ENCODE results near the gene THUMPD1.
"Not testable (repeated sequence)": the region's sequence is repeated elsewhere in the genome, so short reads cannot be mapped to it uniquely, and the experiment has no call there.

The THUMPD1 gene

DNA sequence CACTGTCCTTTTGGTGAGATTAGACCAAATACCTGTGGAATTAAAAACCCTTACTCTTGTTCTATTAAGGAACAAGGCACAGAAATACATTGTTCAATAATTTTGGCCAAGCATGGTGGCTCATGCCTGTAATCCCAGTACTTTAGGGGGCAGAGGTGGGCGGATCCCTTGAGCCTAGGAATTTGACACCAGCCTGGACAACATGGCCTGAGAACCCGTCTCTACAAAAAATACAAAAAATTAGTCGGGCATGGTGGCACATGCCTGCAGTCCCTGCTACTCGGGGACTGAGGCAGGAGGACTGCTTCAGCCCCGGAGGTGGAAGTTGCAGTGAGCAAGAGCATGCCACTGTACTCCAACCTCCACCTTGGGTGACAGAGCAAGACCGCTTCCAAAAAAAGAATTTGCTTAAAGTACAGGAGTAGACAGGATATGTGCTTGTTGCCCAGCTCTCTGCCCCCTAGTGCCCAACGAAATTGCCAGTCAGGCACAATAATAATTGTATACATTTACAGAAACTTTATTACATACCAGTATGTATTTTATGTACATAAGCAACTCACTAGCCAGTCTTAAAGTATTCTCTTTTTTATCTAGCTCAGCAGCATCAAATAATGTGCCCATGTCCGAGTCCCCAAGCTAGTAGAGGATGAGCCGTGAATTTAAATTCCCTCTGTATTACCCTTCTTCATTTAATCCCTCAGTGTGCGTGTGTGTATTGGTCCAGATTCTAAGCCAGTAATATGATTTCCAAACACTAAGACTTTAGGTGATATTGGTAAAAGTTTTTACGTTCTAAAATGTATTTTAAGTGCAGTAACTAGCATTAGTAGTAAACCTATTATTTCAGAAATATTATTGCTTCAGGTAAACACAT is 1.4 kb downstream of the THUMPD1 start:
- Mint-ChIP-seq H3K27me3 (no peaks in the 10 kb centered on the region), H3K27ac (peak overlapping the region; percentile 98), H3K9me3 (no peaks in the 10 kb centered on the region), H3K4me1 (peaks cover 9 to 27% of the 10 kb centered on the region in 2 donors), H3K4me3 (peak overlapping the region; percentile 94 to 99), H3K36me3 (peaks cover 17 to 19% of the 10 kb centered on the region in 2 donors)
- ATAC-seq (replicated peaks) (no peak), DNase-seq (no peak)

DNA sequence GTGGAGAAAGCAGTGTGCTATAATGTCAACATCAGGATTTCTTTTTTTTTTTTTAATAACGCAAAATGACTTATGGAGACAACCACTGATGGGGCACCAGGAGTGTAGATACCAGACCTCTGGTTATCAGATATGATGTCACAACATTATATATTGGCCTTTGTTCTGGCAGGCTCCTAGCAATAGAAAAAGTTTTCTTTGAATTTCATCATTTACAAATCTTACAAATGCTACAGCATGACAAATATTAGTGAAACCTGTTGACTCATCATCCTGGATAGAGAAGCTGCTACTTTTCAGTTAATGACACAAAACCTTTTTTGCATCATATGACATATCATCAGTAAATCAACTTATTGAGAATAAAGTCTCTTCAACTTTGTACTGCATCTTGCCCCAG is 6.1 kb downstream of the THUMPD1 start:
- Mint-ChIP-seq H3K9me3 (no peaks in the 10 kb centered on the region), H3K4me1 (peaks cover 6 to 21% of the 10 kb centered on the region in 2 donors), H3K4me3 (no peak overlapping the region), H3K27me3 (no peaks in the 10 kb centered on the region), H3K36me3 (peaks cover 21 to 24% of the 10 kb centered on the region in 2 donors), H3K27ac (no peak overlapping the region)
- ATAC-seq (replicated peaks): no peak
- no peak for DNase-seq

DNA sequence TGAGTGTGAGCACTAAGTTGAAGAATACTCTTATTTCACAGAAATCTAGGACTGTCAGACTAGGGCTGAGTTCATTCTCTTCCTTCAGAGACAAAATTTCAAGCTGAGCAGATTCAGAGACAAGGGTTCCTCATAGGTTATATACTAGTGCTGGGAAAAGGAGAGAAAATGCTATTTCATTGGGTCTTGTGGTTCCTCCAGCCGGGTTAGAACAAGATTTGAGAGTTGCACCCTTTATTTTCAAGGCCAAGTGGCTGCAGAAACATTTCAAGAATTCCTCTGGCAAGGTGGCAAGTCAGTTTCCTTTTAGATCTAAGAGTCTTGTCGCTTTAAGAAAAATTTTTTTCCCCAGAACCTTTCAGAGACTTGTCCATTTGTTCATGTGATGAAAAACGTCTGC is 6.8 kb downstream of the THUMPD1 start:
- Mint-ChIP-seq H3K36me3 (peaks cover 22 to 24% of the 10 kb centered on the region in 2 donors), H3K9me3 (no peaks in the 10 kb centered on the region), H3K27ac (no peak overlapping the region), H3K27me3 (no peaks in the 10 kb centered on the region), H3K4me1 (peaks cover 6 to 17% of the 10 kb centered on the region in 2 donors), H3K4me3 (no peak overlapping the region)
- no peak for DNase-seq
- ATAC-seq (replicated peaks): no peak

DNA sequence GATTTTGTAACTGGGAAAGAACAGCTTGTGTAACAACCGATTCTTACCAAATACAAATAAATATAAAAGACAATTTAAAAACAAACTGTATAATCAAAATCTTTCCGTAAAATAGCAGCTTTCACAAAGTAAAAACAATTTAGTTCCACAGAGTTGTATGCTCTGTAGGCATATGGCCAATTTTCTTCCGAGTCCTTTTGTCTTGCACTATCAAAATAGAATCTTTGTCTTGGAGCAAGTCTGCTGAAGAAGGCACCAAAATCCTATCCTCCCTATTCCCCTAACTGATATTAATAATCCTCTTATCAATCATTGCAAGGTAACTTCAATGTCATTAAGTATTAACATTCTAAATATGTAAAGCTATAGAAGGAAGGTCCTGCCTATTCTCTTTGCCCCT is 7.6 kb downstream of the THUMPD1 start:
- DNase-seq: no peak
- Mint-ChIP-seq H3K4me3 (no peak overlapping the region), H3K27me3 (no peaks in the 10 kb centered on the region), H3K36me3 (peaks cover 23 to 24% of the 10 kb centered on the region in 2 donors), H3K4me1 (peaks cover 6 to 17% of the 10 kb centered on the region in 2 donors), H3K9me3 (no peaks in the 10 kb centered on the region), H3K27ac (no peak overlapping the region)
- ATAC-seq (replicated peaks): no peak

DNA sequence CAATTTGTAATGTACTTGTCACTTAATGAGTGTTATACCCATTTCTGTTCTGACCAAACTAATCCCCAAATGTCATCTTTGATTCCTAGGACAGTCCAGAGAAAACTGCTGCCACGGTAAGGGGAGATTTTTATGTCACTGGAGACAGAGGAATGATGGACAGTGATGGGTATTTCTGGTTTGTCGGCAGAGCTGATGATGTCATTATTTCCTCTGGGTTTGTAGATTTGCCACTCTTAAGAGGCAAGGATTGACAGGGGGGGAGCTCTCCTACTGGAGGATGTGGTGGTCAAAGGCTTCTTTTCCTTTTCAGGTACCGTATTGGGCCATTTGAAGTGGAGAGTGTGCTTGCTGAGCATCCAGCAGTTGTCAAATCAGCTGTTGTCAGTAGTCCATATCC is 12.5 kb downstream of the THUMPD1 start:
- no peaks in the 10 kb centered on the region for H3K27me3 Mint-ChIP-seq
- H3K27ac Mint-ChIP-seq: peak overlapping the region; percentile 37
- no peak for ATAC-seq (replicated peaks)

DNA sequence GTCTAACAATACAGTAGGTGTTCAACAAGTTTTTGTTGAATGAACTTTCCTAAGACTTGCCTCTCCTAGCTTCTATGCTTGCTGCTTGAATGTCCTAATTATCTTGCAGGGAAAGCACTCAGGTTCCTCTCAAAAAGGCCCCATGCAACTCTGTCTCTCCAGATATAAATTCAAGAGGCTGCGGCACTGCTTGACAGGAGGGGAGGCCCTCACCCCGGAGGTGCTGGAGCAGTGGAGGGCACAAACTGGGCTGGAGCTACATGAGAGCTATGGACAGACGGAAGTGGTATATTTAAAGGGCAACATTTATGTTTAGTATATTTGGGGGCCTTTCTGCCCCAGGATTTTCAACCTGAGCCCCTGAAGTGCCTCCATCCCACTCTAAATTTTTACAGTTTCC is 14.4 kb downstream of the THUMPD1 start:
- Mint-ChIP-seq H3K4me3 (no peak overlapping the region), H3K4me1 (peaks cover 0 to 7% of the 10 kb centered on the region in 2 donors), H3K36me3 (peaks cover 0 to 2% of the 10 kb centered on the region in 2 donors), H3K9me3 (no peaks in the 10 kb centered on the region), H3K27me3 (no peaks in the 10 kb centered on the region), H3K27ac (no peak overlapping the region)
- ATAC-seq (replicated peaks) (no peak), DNase-seq (no peak)

More for the DNA sequence above, 12.5 kb downstream of the THUMPD1 start:
- H3K9me3 Mint-ChIP-seq: no peaks in the 10 kb centered on the region
- H3K4me1 Mint-ChIP-seq: peaks cover 0 to 7% of the 10 kb centered on the region in 2 donors
- no peak for DNase-seq
- H3K4me3 Mint-ChIP-seq: no peak overlapping the region
- peaks cover 4% of the 10 kb centered on the region in 2 donors for H3K36me3 Mint-ChIP-seq

DNA sequence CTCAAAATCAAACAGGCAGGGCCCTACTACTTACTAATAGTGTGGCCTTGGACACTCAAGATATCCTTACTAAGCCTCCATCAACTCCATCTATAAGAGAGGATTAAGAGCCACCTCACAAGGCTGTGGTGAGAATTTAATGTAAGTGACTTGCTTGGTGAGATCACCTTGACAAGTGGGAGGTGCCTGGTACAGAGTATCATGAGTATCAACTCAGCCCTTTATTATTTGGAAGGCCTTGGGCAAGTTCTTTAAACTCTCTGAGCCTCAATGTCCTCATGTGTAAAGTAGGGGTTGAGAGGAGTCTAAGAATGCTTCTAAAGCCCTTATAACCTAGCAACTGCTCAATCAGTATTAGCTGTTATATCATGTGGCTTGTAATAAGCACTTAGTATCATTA is 15.0 kb downstream of the THUMPD1 start:
- no peaks in the 10 kb centered on the region for H3K9me3 Mint-ChIP-seq
- ATAC-seq (replicated peaks) (no peak), DNase-seq (no peak)
- peaks cover 0 to 2% of the 10 kb centered on the region in 2 donors for H3K36me3 Mint-ChIP-seq
- no peaks in the 10 kb centered on the region for H3K27me3 Mint-ChIP-seq
- no peak overlapping the region for H3K4me3 Mint-ChIP-seq
- peaks cover 0 to 7% of the 10 kb centered on the region in 2 donors for H3K4me1 Mint-ChIP-seq
- no peak overlapping the region for H3K27ac Mint-ChIP-seq

DNA sequence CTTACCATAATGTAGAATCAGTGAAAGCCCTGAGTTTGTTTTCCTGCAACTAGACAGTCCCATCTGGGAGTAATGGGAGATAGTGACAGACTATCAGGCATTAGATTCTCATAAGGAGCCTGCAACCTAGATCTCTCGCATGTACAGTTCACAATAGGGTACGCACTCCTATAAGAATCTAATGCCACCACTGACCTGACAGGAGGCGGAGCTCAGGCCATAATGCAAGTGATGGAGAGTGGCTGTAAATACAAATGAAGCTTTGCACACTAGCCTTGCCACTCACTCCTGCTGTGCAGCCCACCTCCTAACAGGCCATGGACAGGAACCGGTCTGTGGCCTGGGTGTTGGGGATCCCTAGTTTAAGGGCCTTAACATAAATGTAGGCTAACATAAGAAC is 21.4 kb downstream of the THUMPD1 start:
- ATAC-seq (replicated peaks) (no peak), DNase-seq (no peak)
- H3K27ac Mint-ChIP-seq: no peak overlapping the region
- no peaks in the 10 kb centered on the region for H3K9me3 Mint-ChIP-seq
- H3K4me3 Mint-ChIP-seq: no peak overlapping the region
- H3K4me1 Mint-ChIP-seq: peaks cover 0 to 3% of the 10 kb centered on the region in 2 donors
- H3K36me3 Mint-ChIP-seq: peaks cover 0 to 4% of the 10 kb centered on the region in 2 donors
- no peaks in the 10 kb centered on the region for H3K27me3 Mint-ChIP-seq

DNA sequence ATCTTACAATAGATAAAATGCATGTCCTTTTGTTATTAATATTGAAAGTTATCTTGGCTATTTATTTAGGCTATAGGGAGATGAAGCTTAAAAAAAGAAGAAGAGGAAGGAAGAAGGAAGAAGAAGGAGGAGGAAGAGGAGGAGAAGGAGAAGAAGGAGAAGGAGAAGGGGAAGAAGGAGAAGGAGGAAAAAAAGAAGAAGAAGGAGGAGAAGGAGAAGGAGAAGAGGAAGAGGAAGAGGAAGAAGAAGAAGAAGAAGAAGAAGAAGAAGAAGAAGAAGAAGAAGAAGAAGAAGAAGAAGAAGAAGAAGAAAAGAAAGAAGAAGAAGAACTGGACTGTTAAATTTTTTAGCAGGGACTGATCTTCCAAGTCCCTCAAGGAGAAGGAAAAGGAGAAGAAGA is 23.9 kb downstream of the THUMPD1 start:
- H3K4me3 Mint-ChIP-seq; H3K36me3 Mint-ChIP-seq; ATAC-seq (replicated peaks); H3K4me1 Mint-ChIP-seq; DNase-seq; H3K9me3 Mint-ChIP-seq; H3K27me3 Mint-ChIP-seq: not testable (repeated sequence)
- peak overlapping the region; percentile 37 for H3K27ac Mint-ChIP-seq

DNA sequence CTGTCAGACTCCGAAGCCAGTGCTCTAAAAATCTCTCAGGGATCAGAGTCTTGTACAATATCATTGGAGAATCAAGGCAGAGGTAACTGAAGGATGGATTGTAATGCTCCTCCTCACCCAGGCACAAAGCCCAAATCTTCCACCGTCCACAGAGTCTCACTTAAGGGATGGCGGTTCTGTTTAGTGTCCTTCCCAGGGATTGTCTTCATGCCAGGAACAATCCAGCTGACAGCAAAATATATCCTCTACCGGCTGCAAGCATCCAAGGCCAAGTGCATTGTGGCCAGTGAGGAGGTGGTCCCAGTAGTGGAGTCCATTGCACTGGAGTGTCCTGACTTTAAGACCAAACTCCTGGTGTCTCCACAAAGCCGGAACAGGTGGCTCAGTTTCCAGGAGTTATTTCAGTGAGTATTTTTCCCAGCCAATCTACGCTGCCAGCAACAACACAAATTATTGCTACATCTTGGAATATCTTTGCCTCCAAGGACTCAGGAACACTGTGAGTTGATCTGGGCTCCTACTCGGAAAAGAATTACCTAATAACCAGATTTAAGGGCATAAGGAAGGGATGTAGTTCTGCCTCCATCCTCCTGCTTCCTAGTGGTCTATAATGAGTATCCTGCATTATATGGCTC is 30.2 kb downstream of the THUMPD1 start:
- Mint-ChIP-seq H3K27ac (no peak overlapping the region), H3K4me3 (no peak overlapping the region), H3K4me1 (no peaks in the 10 kb centered on the region), H3K27me3 (no peaks in the 10 kb centered on the region), H3K36me3 (peaks cover 0 to 3% of the 10 kb centered on the region in 2 donors), H3K9me3 (no peaks in the 10 kb centered on the region)
- no peak for DNase-seq
- no peak for ATAC-seq (replicated peaks)

DNA sequence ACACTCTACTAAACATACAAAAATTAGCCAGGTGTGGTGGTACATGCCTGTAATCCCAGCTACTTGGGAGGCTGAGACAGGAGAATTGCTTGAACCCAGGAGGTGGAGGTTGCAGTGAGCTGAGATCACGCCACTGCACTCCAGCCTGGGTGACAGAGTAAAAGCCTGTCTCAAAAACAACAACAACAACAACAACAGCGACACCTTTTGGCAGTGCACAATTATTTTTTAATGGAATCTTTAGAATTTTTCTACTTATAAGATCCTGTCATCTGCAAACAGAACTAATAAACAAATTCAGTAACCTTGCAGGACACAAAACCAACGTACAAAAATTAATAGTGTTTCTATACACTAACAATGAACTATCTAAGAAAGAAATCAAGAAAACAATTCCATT is 33.5 kb downstream of the THUMPD1 start:
- not testable (repeated sequence) for DNase-seq, H3K27me3 Mint-ChIP-seq

DNA sequence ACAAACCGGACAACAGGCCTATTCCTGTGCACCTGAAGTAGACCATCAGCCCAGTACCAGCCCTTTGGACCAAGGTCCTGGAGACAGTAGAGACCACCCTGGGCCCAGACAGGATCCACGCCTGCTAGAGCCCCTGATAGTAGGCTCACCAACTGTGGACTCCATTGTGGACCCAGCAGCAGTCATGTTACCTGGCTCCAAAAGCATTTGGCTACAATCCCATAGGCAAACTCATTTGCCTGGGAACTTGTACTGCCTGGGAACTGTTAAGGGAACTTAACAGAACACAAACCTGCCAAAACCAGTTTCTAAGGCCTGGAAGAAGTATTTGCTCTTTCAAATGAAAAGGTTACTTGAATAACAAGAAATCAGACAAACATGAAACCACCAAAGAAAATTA is 34.2 kb downstream of the THUMPD1 start:
- Mint-ChIP-seq H3K36me3 (peaks cover 6% of the 10 kb centered on the region in 2 donors), H3K27ac (no peak overlapping the region), H3K4me1 (no peaks in the 10 kb centered on the region), H3K27me3 (no peaks in the 10 kb centered on the region), H3K4me3 (no peak overlapping the region), H3K9me3 (no peaks in the 10 kb centered on the region)
- DNase-seq (no peak), ATAC-seq (replicated peaks) (no peak)

More for the DNA sequence above, 33.5 kb downstream of the THUMPD1 start:
- not testable (repeated sequence) for H3K9me3 Mint-ChIP-seq; H3K4me3 Mint-ChIP-seq; ATAC-seq (replicated peaks); H3K4me1 Mint-ChIP-seq; H3K36me3 Mint-ChIP-seq; H3K27ac Mint-ChIP-seq

DNA sequence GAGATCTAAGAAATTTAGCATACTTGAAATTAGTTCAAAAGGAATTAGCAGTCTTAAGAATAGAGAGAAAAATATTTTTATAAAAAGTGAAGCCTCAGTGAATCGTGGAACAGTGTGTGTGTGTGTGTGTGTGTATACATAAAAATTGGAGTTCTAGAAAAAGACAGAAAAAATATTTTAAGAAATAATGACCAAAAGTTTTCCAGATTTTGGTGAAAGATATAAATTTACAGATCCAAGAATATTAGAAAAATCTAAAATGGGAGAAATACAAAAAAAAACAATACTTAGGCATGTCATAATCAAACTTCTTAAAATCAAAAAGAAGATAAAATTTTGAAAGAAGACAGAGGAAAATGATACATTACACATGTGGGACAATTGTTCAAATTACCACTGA is 35.6 kb downstream of the THUMPD1 start:
- H3K36me3 Mint-ChIP-seq: peaks cover 8 to 10% of the 10 kb centered on the region in 2 donors
- H3K4me1 Mint-ChIP-seq; H3K4me3 Mint-ChIP-seq; H3K27ac Mint-ChIP-seq; ATAC-seq (replicated peaks); H3K27me3 Mint-ChIP-seq; H3K9me3 Mint-ChIP-seq; DNase-seq: not testable (repeated sequence)

DNA sequence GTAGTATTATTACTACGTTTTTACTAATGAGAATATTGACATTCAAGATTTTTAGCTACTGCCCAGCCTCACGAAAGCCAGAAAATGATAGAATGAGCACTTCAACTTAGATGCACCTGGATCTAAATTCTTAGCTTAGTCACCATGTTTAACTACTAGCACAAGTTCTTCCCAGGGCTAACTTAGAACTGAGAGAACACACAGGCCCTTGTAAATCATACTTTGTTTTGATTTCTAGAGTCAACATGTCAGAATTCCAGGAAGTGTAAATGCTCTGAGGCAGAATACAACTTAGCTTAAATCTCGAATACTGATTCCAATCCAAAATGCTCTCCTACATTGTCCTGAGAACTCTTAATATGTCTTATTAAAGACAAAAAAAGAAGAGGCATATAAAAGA is 37.3 kb downstream of the THUMPD1 start:
- DNase-seq (no peak), ATAC-seq (replicated peaks) (no peak)
- peaks cover 8 to 10% of the 10 kb centered on the region in 2 donors for H3K36me3 Mint-ChIP-seq
- no peaks in the 10 kb centered on the region for H3K27me3 Mint-ChIP-seq
- H3K27ac Mint-ChIP-seq: no peak overlapping the region
- peaks cover 0 to 2% of the 10 kb centered on the region in 2 donors for H3K9me3 Mint-ChIP-seq
- H3K4me3 Mint-ChIP-seq: no peak overlapping the region
- no peaks in the 10 kb centered on the region for H3K4me1 Mint-ChIP-seq

DNA sequence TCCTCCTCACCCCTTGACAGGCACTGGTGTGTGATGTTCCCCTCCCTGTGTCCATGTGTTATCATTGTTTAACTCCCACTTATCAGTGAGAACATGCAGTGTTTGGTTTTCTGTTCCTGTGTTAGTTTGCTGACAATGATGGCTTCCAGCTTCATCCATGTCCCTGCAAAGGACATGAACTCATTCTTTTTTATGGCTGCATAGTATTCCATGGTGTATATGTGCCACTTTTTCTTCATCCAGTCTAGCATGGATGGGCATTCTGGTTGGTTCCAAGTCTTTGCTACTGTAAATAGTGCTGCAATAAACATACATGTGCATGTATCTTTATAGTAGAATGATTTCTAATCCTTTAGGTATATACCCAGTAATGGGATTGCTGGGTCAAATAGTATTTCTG is 39.9 kb downstream of the THUMPD1 start:
- not testable (repeated sequence) for H3K27ac Mint-ChIP-seq; H3K9me3 Mint-ChIP-seq; H3K27me3 Mint-ChIP-seq; H3K4me1 Mint-ChIP-seq; DNase-seq; ATAC-seq (replicated peaks); H3K4me3 Mint-ChIP-seq
- peaks cover 10% of the 10 kb centered on the region in 2 donors for H3K36me3 Mint-ChIP-seq
